ENCODE results near the gene GDF10. TPM values are rescaled to one million over a fixed set of nuclear protein-coding genes. Genes with fewer than 3 reads are reported as not detected.

The GDF10 gene
- total RNA-seq, 2 donors from 2014 or later = 0.32 to 28.0 TPM

- intact Hi-C loops (cut with DNase I) = no loop called here
- peaks cover 4% of the 10 kb centered on the region for H3K4me1 ChIP-seq (replicated peaks)
- no peak overlapping the region for H3K27ac ChIP-seq
- 40% methylated on average over 15 of the region's 15 CpGs for WGBS
- no peaks in the 10 kb centered on the region for H3K9me3 ChIP-seq
- H3K36me3 ChIP-seq = no peaks in the 10 kb centered on the region
- H3K4me3 ChIP-seq = no peak overlapping the region
- peak; percentile 68 for DNase-seq (ENCODE audit: low spot score)
- TF ChIP-seq POLR2AphosphoS5 (IDR thresholded peaks at IDR 0.05) (peak; percentile 32), POLR2A (IDR thresholded peaks at IDR 0.05) (no peak), CTCF (IDR thresholded peaks at IDR 0.05) (no peak)
- H3K27me3 ChIP-seq (replicated peaks; ENCODE audit: insufficient read depth) = no peaks in the 10 kb centered on the region
Measured at GRCh38 chr10:47278152-47278473, 21.9 kb upstream of the GDF10 start.

DNA sequence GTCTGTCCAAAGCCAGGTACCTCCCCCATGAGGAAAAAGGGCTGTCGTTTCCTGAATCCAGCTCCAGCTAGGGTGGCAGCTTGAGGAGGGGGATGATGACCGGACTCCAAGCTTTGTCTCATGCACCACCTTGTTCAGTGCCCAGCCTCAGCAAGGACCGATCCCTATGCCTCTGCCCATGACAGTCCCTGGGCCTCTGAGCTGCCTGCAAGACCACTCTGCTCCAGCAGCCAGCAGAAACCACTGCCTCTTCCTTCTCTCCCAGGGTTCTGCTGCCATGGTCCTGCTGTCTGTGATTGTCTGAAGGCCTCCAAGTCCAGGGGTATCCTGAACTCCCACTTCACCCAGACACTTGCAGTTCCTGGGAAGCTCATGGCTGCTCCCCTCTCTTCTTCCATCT, 21.3 kb upstream of the GDF10 start:
- Histone ChIP-seq H3K4me3 (no peak overlapping the region), H3K36me3 (no peaks in the 10 kb centered on the region), H3K4me1 (replicated peaks) (peaks cover 4% of the 10 kb centered on the region), H3K27ac (no peak overlapping the region), H3K9me3 (no peaks in the 10 kb centered on the region), H3K27me3 (replicated peaks; ENCODE audit: insufficient read depth) (no peaks in the 10 kb centered on the region)
- WGBS = 80% methylated on average over 3 of the region's 3 CpGs
- TF ChIP-seq POLR2AphosphoS5 (IDR thresholded peaks at IDR 0.05) (no peak), CTCF (IDR thresholded peaks at IDR 0.05) (no peak), POLR2A (IDR thresholded peaks at IDR 0.05) (no peak)
- intact Hi-C loops (cut with DNase I) = no loop called here
- no peak for DNase-seq (ENCODE audit: low spot score)

GRCh38 chr10:47279276-47279675, 20.7 kb upstream of the GDF10 start:
- H3K4me1 ChIP-seq (replicated peaks) = peaks cover 4% of the 10 kb centered on the region
- no peaks in the 10 kb centered on the region for H3K9me3 ChIP-seq
- no peaks in the 10 kb centered on the region for H3K36me3 ChIP-seq
- TF ChIP-seq POLR2A (IDR thresholded peaks at IDR 0.05) (no peak), CTCF (IDR thresholded peaks at IDR 0.05) (no peak), POLR2AphosphoS5 (IDR thresholded peaks at IDR 0.05) (no peak)
- H3K27me3 ChIP-seq (replicated peaks; ENCODE audit: insufficient read depth) = no peaks in the 10 kb centered on the region
- H3K27ac ChIP-seq = no peak overlapping the region
- intact Hi-C loops (cut with DNase I) = no loop called here
- 100% methylated on average over 2 of the region's 2 CpGs for WGBS
- no peak for DNase-seq (ENCODE audit: low spot score)
- no peak overlapping the region for H3K4me3 ChIP-seq

DNA sequence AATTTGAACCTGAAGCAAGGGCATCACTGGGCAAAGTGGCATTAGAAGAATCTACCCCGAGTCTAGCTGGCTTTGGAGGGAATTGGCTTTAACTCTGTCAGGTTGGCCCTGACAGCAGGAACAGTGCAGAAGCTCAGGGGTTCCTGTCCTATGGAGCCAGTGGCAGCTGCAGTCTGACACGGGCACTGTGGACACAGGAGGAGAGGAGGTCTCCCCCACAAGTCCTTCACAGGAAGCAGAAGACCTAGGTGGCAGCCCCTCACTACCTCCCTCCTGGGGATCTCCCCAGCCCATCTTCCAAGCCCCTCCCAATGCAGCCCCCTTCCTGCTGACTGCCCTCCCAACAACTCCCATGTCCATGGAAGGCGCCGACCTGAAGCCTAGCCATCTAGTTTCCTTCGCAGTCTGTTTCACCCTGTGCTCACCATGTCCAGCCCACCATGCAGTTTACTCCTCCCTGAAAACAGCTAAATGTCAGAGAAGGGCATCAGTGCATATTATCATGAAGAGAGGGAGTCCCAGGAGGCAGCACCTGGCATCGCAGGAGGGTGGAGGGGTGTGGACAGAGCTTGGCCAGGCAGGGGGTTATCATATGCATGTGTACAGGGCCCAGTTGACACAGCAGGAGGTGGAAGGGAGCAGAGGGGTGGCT, 17.9 kb upstream of the GDF10 start:
- DNase-seq (ENCODE audit: low spot score) = no peak
- Histone ChIP-seq H3K36me3 (no peaks in the 10 kb centered on the region), H3K27ac (no peak overlapping the region), H3K9me3 (no peaks in the 10 kb centered on the region), H3K4me3 (no peak overlapping the region), H3K4me1 (replicated peaks) (peaks cover 4% of the 10 kb centered on the region), H3K27me3 (replicated peaks; ENCODE audit: insufficient read depth) (no peaks in the 10 kb centered on the region)
- no peak for TF ChIP-seq POLR2AphosphoS5 (IDR thresholded peaks at IDR 0.05)
- TF ChIP-seq CTCF (IDR thresholded peaks at IDR 0.05) = no peak
- 92% methylated on average over 6 of the region's 6 CpGs for WGBS
- intact Hi-C loops (cut with DNase I) = no loop called here

DNA sequence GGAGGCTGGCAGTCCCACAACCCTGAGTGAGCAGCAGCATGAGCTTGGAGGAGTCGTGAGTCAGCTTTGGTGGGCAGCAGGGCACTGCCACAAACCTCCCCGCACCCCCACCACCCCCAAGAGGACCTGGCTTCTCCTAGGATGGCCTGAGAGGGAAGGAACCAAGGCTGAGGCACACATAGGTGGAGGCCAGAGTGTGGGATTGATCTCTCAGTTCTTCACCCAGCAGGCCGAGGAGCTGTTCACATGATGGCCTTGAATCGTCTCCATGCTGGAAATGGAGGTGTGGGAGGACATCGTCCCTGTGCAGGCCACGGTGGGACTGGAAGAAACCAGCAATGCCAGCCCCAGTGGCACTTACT, 17.4 kb upstream of the GDF10 start:
- intact Hi-C loops (cut with DNase I) = no loop called here
- H3K27ac ChIP-seq = no peak overlapping the region
- peaks cover 4% of the 10 kb centered on the region for H3K4me1 ChIP-seq (replicated peaks)
- WGBS = 88% methylated on average over 6 of the region's 6 CpGs
- no peaks in the 10 kb centered on the region for H3K27me3 ChIP-seq (replicated peaks; ENCODE audit: insufficient read depth)
- no peak for TF ChIP-seq POLR2AphosphoS5 (IDR thresholded peaks at IDR 0.05)
- no peak for TF ChIP-seq POLR2A (IDR thresholded peaks at IDR 0.05)
- no peak for TF ChIP-seq CTCF (IDR thresholded peaks at IDR 0.05)
- H3K36me3 ChIP-seq = no peaks in the 10 kb centered on the region
- H3K9me3 ChIP-seq = no peaks in the 10 kb centered on the region
- no peak for DNase-seq (ENCODE audit: low spot score)
- no peak overlapping the region for H3K4me3 ChIP-seq
